SHP77 (cell line): ENCODE measurements around the gene CCDC9B.

Experiments
- DNase-seq, 2 experiments: peaks; one replicate each; lab custom pipeline; 2025; lab: John Stamatoyannopoulos, UW

The CCDC9B gene

DNA sequence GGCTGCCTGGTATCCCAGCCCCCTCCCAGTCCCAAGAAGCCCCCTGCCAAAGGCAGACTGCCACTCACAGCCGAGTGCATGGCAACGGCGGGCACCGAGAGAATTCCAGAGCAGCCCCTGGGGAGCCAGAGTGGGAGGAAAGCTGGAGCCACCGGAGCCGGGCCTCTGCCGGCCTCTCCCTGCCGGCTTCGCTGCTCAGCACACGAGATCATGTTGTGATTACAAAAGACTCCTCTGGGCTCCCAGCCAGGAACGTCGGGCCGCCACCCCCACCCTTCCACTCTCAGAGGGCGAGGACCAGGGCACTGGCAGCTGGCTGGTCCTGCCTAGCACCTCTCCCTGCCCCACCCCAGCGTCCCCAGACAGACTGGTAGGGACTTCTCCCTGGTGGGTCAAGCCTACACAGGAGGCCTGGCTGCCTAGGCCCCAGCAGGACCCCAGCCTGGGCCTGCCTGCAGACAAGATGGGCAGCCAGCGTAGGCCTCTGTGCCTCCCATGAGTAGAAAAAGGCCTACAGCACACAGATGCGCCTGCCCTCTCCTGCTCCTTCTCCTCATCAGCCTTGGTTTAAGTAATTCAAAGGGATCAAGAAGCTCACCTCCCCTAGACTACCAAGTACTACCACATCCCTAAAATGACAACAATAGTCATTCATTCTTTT, at the start of gene CCDC9B:
CCDC9B (minus strand) TSS at position 200 of the 661 bp plus-strand sequence; CDS start at position 80, 120 bp downstream.
- DNase-seq = peak; percentile 88 to 89

DNA sequence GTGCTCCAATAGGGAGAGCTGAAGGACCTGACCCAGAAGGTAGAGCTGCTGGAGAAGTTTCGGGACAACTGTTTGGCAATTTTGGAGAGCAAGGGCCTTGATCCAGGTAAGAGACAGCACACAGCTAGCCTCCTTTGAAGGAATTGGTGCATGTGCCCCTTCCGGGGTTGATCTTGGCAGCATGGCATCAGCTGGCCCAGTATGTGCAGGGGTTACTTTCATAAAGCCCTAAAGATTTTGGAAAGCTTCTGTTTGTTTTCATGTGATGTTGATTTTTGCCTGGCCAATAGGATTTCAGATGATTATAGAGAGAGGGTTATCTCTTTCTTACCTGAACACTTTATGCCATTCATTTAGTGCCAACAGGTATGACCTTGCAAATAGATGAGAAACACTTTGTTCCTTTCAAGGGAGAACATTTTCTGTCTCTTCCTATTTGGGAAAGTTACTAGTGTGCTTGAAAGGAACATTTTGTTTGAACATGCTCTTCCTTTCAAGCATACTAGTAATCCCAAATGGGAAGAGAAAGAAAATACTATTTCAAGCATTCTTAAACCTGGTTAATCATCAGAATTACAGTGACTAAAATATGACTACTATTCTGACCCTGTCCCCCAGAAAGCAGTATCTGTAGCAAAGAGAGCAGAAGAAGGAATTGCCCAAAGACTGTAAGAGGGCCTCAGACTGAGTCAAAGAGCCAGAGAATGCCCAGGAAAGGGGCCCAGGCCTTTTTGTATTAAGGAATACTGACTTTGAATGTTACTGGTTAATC, 49.3 kb upstream of the CCDC9B start:
- no peak for DNase-seq

DNA sequence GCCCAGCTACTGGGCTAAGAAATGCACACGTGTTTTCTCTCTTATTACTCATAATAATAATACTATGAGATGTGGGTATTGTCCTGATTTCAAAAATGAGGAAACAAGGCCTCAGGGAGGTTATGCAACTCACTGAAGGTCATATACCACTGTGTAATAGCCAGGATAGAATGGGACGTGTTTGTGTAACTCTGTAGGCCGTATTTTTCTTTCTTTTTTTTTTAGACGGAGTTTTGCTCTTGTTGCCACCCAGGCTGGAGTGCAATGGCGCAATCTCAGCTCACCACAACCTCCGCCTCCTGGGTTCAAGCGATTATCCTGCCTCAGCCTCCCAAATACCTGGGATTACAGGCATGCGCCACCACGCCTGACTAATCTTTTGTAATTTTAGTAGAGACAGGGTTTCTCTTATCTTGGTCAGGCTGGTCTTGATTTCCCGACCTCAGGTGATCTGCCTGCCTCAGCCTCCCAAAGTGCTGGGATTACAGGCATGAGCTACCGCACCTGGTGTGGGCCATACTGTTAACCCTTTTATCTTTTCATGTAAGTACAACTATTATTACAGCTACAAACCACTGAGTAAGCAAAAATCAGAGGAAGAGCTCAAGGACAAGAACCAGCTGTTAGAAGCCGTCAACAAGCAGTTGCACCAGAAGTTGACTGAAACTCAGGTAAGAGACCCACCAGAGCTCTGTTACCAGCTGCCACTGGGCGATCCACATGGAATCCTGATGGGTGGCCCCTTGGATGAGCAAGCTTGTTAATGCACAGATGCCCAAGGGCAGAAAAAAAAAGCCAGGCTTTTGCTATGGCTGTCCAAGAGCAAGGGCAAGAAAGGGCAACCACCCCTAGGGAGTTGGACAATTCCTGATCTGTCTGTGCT, 48.4 kb upstream of the CCDC9B start:
- no peak for DNase-seq

DNA sequence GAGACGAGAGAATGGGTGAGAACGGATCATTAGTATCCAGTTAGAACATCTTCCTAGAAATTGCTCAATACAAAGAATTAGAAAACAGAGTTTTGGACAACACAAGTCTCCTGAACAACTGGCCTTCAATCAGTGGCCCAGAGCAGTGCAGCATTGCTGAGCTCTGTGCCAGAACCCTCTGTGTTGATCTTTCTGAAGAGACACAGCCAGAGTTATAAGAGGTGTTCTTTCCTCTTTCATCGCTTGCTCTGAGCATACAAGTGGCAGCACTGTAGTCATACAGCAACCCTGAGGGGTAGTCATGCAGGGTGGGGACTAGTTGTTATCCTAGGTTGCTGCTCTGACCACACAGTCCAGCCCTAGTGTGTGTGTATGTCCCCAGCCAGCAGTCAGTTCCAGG, 45.7 kb upstream of the CCDC9B start:
- DNase-seq = no peak

DNA sequence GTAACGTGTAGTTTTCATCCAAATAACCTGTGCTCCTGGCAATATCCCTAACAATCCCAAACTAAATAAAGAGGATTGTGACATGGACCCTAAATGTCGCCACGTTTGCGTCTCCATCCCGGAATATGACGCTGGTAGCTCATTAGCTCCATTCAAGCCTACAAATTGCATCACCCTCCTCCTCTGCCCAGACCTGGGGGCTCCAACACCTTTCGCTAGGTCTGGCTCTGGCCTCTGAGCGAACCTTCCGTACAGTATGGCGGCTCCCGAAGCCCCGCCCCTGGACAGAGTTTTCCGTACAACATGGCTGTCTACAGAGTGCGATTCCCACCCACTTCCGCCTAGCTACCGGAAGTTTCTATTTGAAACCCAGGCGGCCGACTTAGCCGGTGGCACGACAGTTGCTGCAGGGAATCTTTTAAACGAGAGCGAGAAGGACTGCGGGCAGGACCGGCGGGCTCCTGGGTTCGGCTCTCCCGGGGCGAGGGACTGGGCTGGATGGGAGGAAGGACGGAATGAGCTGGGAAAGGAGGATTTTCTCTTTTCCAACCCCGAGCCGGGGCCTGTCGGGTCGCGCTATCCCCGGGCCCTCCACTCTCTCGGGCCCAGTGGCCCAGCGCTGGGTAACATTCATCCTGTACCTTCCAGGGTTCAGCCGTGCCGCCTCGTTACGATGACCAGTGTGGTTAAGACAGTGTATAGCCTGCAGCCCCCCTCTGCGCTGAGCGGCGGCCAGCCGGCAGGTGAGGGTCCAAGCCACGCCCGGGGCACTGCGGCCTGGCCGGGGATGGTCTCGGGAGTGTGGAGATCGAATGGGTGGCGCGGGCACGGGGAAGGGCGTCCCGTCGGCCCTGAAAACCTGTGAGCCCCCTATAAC, 42.1 kb upstream of the CCDC9B start, which contains the start of gene KNSTRN:
KNSTRN (plus strand) TSS at position 142 of the 877 bp plus-strand sequence; CDS start at position 257, 115 bp downstream.
- DNase-seq = peak; percentile 94 to 95

DNA sequence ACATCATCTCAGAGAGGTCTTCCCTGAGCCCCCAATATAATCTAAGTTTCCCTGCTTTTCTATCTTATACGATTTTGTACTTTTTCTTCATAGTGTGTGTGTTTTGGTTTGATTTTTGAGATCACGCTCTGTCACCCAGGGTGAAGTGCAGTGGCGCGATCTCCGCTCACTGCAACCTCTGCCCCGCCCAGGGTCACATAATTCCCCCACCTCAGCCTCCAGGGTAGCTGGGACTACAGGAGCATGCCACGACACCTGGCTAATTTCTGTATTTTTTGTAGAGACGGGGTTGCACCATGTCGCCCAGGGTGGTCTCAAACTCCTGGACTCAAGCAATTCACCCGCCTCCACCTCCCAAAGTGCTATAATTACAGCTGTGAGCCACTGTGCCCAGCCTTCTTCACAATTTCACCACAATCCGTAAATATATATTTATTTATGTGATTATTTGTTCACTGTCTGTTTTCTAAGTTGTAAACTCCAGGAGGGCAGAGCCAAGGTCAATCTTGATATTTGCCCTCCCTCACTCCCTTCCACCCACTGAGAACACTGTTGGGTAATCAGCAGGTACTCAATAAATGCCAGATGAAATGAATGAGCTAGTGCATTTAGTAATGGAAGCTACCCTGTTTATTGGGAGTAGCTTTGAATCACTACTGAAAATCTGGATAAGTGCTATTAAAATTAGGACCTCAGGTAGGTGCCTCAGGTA, 41.2 kb upstream of the CCDC9B start:
- no peak for DNase-seq

DNA sequence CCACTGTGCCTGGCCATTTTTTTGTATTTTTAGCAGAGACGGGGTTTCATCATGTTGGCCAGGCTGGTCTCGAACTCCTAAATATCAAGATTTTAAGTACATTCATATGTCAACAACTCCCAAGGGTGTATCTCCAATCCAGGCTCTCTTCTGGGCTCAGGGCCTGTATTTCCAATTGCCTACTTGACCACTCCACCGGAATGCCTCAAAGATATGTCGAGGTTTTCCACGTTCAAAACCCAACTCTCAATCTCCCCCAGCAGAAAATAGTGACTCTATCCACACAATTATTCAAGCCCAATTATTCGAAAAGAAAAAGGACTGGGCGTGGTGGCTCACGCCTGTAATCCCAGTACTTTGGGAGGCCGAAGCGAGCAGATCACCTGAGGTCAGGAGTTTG, 39.9 kb upstream of the CCDC9B start:
- DNase-seq = no peak

DNA sequence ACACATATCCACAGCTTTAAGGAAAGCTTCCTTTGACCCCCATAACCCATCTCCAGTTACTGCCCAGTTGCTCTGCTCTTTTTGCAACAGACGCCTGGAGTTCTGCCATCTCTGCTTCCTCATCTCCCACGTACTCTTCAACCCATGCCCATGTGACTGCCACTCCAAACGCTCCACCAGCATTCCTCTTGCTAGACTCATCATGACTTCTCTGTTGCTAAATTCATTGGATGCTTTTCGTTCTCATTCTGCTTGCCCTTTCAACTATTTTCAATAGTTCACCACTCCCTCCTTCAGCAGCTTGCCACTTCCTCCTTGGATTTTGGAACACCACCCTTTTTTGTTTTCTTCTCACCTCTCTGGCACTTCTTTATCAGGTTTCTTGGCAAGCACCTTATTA, 39.1 kb upstream of the CCDC9B start:
- no peak for DNase-seq

DNA sequence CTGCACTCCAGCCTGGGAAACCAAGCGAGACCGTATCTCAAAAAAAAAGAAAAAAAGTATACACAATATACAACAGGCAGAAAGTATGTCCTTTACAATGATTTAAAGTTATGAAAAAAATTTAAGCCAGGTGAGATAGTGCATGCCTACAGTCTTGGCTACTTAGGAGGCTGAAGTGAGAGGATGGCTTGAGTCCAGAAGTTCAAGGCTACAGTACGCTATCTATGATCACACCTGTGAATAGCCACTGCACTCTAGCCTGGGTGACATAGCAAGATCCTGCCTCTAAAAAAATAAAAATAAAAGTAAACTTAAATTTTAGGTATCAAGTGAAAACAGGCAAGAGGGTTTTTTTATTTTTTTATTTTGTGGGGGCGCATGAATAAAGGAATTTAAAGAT, 38.6 kb upstream of the CCDC9B start:
- DNase-seq = no peak

DNA sequence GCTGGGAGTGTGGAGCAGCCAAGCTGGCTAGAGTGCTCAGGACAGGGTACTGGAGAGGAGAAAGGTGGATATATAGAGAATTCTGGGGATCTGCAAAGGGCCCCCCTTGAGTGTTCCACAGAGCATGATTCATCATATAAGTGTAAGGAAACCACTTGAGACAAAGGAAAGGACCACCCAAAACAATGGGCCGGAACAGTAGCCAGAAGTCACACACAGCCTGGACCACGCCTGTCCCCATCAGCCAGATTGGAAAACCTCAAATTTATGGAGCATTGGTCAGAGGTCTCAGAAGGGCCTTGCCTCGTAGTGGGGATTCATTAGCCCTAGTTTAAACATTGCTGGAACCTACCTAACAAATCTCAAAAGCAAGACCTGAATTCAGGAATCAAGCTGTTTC, 36.9 kb upstream of the CCDC9B start:
- no peak for DNase-seq

DNA sequence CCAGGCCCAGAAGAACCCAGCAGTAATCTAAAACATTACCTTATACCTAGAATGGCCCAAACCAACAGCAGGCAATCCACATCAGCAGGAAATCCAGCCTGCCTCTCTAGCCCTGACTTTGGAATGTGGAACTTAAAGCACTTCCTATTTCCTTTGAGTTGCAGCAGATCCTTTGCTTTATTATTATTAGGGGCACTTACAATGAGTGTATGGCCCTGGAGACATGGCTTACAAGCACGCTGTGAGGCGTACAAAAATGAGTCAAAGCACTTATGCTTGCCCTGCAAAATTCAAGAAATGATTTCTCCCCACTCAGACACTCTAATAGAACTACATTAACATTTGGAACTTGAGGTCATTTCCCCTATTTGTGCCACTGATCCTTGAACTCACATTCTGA, 32.2 kb upstream of the CCDC9B start:
- no peak for DNase-seq

DNA sequence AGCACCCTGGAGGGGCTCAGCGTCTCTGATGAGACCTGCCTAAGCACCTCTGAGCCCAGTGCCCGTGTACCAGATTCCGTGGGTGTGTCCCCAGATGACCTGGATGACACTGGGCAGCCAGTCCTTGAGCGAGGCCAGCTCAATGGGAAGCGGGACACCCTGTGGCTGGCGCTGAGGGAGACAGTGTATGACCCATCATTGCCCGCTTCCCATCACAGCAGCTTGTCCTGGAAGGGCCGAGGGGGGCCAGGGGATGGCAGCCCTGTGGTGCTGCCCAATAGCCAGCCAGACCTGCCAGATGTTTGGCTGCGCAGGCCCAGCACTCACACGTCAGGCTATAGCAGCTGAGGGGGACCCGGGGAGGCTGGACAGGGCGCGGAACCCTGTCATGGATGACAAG, 29.2 kb upstream of the CCDC9B start:
- no peak for DNase-seq

DNA sequence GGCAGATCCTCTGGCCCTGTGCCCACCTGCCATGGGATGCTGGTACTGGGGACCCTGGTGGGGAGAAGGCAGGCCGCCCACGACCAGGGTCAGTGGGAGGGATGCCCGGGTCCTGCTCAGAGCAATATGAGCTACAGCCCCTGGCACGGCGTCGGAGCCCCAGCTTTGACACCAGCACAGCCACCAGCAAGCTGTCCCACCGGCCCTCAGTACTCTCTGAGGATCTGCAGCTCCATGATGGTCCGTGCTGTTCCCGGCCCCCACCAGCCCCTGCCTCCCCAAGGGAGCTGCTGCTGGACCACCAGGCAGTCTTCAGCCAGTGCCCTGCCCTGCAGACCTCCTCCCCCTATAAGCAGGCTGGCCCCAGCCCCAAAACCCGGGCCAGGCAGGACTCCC, 28.7 kb upstream of the CCDC9B start:
- DNase-seq = no peak

DNA sequence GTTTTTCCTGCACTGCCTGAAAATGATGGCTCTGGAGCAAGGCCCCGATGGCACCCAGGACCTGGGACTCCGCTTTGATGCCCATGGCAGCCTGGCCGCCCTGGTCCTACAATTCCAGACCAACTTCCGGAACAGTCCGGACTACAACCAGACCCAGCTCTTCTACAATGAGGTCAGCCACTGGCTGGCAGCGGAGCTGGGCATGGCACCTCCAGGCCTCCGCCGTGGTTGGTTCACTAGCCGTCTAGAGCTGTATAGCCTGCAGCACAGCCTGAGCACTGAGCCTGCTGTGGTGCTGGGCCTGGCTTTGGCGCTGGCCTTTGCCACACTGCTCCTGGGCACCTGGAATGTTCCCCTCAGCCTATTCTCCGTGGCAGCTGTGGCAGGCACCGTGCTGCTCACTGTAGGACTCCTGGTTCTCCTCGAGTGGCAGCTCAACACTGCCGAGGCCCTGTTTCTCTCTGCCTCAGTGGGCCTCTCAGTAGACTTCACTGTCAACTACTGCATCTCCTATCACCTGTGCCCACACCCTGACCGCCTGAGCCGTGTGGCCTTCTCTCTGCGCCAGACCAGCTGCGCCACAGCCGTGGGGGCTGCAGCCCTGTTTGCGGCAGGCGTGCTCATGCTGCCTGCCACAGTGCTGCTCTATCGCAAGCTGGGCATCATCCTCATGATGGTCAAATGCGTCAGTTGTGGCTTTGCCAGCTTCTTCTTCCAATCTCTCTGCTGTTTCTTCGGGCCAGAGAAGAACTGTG, 28.2 kb upstream of the CCDC9B start:
- DNase-seq = no peak

DNA sequence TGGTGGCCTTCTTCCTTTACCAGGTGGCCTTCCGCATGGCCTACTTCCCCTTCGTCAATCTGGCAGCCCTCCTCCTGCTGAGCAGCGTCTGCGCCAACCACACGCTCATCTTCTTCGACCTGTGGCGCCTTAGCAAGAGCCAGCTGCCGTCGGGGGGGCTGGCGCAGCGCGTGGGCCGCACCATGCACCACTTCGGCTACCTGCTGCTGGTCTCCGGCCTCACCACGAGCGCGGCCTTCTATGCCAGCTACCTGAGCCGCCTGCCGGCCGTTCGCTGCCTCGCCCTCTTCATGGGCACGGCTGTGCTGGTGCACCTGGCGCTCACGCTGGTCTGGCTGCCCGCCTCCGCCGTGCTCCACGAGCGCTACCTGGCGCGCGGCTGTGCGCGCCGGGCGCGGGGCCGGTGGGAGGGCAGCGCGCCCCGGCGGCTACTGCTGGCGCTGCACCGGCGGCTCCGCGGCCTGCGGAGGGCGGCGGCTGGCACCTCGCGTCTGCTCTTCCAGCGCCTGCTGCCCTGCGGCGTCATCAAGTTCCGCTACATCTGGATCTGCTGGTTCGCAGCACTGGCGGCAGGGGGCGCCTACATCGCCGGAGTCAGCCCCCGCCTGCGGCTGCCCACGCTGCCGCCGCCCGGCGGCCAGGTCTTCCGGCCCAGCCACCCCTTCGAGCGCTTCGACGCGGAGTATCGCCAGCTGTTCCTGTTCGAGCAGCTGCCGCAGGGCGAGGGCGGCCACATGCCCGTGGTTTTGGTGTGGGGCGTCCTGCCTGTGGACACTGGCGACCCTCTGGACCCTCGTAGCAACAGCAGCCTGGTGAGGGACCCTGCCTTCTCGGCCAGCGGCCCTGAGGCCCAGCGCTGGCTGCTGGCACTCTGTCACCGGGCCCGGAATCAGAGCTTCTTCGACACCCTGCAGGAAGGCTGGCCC, 27.2 kb upstream of the CCDC9B start:
- peak; percentile 58 to 73 for DNase-seq

DNA sequence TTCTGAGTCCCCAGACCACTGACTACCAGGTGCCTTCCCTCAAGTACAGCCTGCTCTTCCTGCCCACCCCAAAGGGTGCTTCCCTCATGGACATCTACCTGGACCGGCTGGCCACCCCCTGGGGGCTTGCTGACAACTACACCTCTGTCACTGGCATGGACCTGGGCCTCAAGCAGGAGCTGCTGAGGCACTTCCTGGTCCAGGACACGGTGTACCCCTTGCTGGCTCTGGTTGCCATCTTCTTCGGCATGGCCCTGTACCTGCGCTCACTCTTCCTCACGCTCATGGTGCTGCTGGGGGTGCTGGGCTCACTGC, 26.6 kb upstream of the CCDC9B start:
- DNase-seq = no peak

DNA sequence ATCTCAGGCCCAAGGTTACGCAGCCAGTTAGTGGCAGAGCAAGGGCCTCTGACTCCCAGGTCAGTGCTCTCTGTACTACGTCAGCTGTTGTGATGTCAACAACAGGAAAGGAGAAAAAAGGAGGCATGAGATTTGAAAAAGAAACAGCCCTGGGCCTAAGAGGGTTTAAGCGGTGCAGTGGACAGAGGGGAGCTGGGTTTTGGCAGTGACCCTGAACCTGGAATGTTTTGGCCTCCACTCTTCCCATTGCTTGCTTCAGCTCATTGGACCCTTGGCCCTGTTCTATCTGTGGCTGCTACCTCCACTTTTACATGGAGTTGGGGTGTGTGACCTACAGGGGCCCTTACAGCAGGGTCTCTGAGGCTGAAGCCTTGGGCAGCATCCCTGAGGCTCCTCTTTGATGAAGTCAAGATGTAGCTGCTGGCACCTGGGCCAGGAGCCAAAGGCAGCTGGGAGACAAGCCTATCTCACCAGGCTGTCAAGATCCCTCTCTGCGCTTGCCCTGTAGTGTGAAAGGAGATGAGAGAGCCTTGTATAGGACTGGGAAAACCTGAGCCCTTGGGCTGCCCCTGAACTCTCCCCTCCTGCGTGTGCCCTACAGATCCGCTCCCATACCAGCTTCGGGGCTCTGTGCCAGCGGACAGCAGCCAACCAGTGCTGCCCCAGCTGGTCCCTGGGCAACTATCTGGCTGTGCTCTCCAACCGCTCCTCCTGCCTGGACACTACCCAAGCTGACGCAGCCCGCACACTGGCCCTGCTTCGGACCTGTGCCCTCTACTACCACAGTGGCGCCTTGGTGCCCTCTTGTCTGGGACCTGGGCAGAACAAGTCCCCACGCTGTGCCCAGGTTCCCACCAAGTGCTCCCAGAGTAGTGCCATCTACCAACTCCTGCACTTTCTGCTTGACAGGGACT, 26.0 kb upstream of the CCDC9B start:
- DNase-seq = no peak
